ENCODE results near the gene QRICH1. TPM values are rescaled to one million over a fixed set of nuclear protein-coding genes. Genes with fewer than 3 reads are reported as not detected.

Gene QRICH1
- total RNA-seq, 2 donors from 2014 or later, result 59.8 to 76.0 TPM

- Histone ChIP-seq H3K4me1 (no peaks in the 10 kb centered on the region), H3K27me3 (no peaks in the 10 kb centered on the region), H3K27ac (no peak overlapping the region), H3K36me3 (peaks cover 13% of the 10 kb centered on the region), H3K4me3 (no peak overlapping the region), H3K9ac (ENCODE audit: low read depth in 2 of 2, low read length in 2 of 2) (no peak overlapping the region), H3K9me3 (no peaks in the 10 kb centered on the region)
- intact Hi-C loops (cut with DNase I), result no loop called here
- TF ChIP-seq CTCF (IDR thresholded peaks at IDR 0.05), result no peak
- no peak for DNase-seq
These were observed 59.2 kb downstream of the QRICH1 start for GRCh38 chr3:49034650-49035049.

- no peak overlapping the region for H3K4me3 ChIP-seq
- no peak overlapping the region for H3K27ac ChIP-seq
- no peak for TF ChIP-seq CTCF (IDR thresholded peaks at IDR 0.05)
- no peaks in the 10 kb centered on the region for H3K9me3 ChIP-seq
- no peak for DNase-seq
- peaks cover 13% of the 10 kb centered on the region for H3K36me3 ChIP-seq
- peaks cover 7% of the 10 kb centered on the region for H3K4me1 ChIP-seq
- intact Hi-C loops (cut with DNase I), result no loop called here
- H3K9ac ChIP-seq (ENCODE audit: low read depth in 2 of 2, low read length in 2 of 2), result no peak overlapping the region
- no peaks in the 10 kb centered on the region for H3K27me3 ChIP-seq
These were observed 61.1 kb downstream of the QRICH1 start for GRCh38 chr3:49032646-49033304.

GRCh38 chr3:49030321-49030720 lies 63.5 kb downstream of the QRICH1 start:
- no peak for TF ChIP-seq CTCF (IDR thresholded peaks at IDR 0.05)
- no peaks in the 10 kb centered on the region for H3K27me3 ChIP-seq
- intact Hi-C loops (cut with DNase I), result no loop called here
- H3K9me3 ChIP-seq, result no peaks in the 10 kb centered on the region
- H3K4me3 ChIP-seq, result no peak overlapping the region
- DNase-seq, result no peak
- no peak overlapping the region for H3K27ac ChIP-seq
- no peak overlapping the region for H3K9ac ChIP-seq (ENCODE audit: low read depth in 2 of 2, low read length in 2 of 2)
- peaks cover 13% of the 10 kb centered on the region for H3K36me3 ChIP-seq
- H3K4me1 ChIP-seq, result peaks cover 7% of the 10 kb centered on the region

- no peak for TF ChIP-seq CTCF (IDR thresholded peaks at IDR 0.05)
- no peak for DNase-seq
- intact Hi-C loops (cut with DNase I), result no loop called here
These were observed 64.3 kb downstream of the QRICH1 start for GRCh38 chr3:49029563-49029884.

GRCh38 chr3:49028673-49029562 lies 65.0 kb downstream of the QRICH1 start, which contains the start of gene IMPDH2:
IMPDH2 (minus strand) TSS chr3:49029398; CDS start chr3:49029350, 48 bp downstream.
- DNase-seq, result peak; percentile 94
- Histone ChIP-seq H3K9me3 (no peaks in the 10 kb centered on the region), H3K27ac (peak within 1 kb of the TSS; percentile 77), H3K4me1 (peaks cover 7% of the 10 kb centered on the region), H3K27me3 (no peaks in the 10 kb centered on the region), H3K36me3 (peaks cover 17% of the 10 kb centered on the region), H3K9ac (ENCODE audit: low read depth in 2 of 2, low read length in 2 of 2) (peak within 1 kb of the TSS; percentile 91 to 97), H3K4me3 (peak within 1 kb of the TSS; percentile 66)
- intact Hi-C loops (cut with DNase I), result no loop called here
- TF ChIP-seq CTCF (IDR thresholded peaks at IDR 0.05), result no peak

More at GRCh38 chr3:49029563-49029884, 64.3 kb downstream of the QRICH1 start:
- no peaks in the 10 kb centered on the region for H3K9me3 ChIP-seq
- no peaks in the 10 kb centered on the region for H3K27me3 ChIP-seq
- H3K36me3 ChIP-seq, result peaks cover 13% of the 10 kb centered on the region
- H3K9ac ChIP-seq (ENCODE audit: low read depth in 2 of 2, low read length in 2 of 2), result peak overlapping the region in 1 of 2 donors; percentile 91
- H3K4me1 ChIP-seq, result peaks cover 7% of the 10 kb centered on the region
- peak overlapping the region; percentile 77 for H3K27ac ChIP-seq
- peak overlapping the region; percentile 66 for H3K4me3 ChIP-seq
